Renal pelvis (tissue), 4 donors: ENCODE results near the gene NFX1. TPM values are rescaled to one million over a fixed set of nuclear protein-coding genes. Genes with fewer than 3 reads are reported as not detected.
"Not testable (repeated sequence)": the region's sequence is repeated elsewhere in the genome, so short reads cannot be mapped to it uniquely, and the experiment has no call there.

Source experiments
- DNase-seq: peaks from one replicate; pipeline ENCODE4 v3.0.0-alpha.2; 2013
- polyA plus RNA-seq, 3 donors: library from polyadenylated mRNA; unstranded; fragments of 120-200 nt; gene quantifications; one replicate each; pipeline ENCODE4 v1.2.1, GENCODE V29; 2013; ENCODE audit not compliant: insufficient read length in 3 of 3

NFX1 gene
- polyA plus RNA-seq, 3 donors: 28.2 to 40.2 (median 38.9) TPM

DNA sequence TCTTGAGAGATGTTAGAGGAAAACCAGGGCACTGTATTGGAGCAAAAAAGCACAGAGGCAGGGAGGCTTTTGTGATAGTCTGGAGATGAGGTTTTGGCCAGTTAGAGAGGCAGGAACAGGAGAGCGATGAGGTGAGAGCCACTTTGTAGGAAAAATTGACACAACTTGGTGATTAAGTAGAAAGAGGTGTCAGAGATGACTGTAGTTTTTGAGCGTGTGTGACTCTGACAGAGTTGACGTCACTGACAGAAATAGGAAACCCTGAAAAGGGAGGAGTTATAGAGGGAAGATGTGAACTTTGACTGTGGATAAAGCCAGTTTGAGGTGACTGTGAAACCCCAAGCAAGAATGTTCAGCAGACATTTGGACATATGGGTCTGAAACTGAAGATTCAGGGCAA, 15.7 kb downstream of the NFX1 start:
- DNase-seq: no peak

DNA sequence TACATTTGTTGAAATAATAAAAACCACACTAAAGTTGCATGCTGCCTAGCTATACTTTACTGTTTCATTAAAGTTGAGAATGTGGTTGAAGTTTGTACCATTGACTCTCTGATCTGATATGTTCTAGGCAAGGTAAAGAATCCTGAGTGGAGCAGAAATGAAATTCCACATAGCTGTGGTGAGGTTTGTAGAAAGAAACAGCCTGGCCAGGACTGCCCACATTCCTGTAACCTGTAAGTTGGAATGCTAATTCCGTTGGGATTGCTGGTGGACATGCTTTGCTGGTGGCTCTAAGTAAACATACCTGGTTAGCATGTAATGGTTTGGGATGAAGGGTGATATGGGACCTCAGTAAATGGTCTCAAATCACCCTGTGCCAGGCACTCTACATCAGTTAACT, 16.8 kb downstream of the NFX1 start:
- DNase-seq: no peak

DNA sequence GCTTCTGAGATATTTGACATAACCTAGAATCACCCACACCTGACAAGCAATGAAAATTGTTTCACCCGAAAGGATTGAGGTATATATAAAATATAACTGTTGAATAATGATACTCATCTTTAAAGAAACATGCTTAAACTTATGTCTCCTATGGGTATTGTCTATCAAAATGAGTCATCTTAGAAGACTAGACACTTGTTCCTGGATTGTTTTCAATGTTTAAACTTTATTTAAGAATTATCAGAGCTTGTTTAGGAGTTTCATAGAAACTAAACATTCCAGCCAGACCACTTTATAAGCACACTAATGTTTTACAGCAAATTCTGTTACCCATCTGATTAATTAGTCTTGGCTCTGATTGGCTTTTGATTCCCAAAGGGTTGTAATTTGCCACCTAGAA, 19.6 kb downstream of the NFX1 start:
- no peak for DNase-seq

DNA sequence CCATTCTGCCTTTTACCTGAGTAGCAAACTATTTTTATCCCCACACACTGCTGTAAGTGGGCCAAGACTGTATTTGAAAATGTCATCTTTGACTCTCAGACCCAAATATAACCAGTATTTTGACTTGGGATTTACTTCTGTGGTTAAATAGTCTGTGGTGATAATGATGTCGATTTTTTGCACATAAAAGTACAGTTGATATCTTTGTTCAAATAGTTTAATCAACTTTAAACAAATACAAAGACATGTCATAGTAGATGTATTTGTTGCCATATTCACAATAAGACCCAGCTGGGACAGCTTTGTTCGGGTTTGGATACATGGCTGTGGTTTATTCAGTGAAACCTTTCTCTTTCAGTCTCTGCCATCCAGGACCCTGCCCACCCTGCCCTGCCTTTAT, 20.4 kb downstream of the NFX1 start:
- DNase-seq: no peak

DNA sequence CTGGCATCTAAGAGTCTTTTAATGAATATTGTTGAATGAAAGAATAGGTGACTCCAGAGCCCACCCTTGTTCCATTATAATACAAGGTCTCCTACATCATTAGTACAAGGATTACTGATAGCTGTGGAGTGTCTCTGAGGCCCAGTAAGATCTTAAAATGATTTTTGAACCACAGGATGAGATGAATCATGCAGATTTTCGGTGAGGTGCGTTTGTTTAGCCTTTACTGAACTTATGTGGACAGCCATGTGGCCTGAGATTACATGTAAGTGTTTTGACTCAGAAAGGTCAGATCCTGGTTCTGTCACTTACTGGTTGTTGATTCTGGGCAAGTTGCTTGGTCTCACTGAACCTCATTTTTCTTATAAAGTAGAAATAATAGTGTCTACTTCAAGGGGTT, 21.6 kb downstream of the NFX1 start:
- DNase-seq: no peak

DNA sequence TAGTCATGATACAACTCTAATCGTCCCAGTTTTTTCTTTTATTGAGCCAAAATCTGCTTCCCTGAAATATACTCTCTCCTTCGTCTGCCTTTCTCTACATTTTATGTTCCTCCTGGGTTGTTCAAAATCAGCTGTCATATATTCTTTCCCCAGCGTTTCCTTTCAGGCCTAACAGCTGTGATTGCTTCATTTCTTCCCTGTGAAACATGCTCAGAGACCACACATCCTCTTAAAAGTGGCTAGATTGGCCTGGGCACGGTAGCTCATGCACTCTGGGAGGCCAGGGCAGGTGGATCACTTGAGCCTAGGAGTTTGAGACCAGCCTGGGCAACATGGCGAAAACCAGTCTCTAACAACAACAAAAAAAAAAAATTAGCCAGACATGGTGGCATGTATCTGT, 25.1 kb downstream of the NFX1 start:
- no peak for DNase-seq

DNA sequence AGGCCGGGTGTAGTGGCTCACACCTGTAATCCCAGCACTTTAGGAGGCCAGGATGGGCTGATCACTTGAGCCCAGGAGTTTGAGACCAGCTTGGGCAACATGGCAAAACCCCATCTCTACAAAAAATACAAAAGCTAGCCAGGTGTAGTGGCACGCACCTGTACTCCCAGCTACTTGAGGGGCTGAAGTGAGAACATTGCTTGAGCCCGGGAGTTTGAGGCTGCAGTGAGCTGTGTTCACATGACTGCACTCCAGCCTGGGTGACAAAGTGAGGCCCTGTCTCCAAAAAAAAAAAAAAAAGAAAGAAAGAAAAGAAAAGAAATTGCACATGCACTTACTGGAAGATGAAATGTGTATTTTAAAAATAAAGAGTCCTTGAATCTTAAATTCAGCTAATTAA, 26.8 kb downstream of the NFX1 start:
- not testable (repeated sequence) for DNase-seq

DNA sequence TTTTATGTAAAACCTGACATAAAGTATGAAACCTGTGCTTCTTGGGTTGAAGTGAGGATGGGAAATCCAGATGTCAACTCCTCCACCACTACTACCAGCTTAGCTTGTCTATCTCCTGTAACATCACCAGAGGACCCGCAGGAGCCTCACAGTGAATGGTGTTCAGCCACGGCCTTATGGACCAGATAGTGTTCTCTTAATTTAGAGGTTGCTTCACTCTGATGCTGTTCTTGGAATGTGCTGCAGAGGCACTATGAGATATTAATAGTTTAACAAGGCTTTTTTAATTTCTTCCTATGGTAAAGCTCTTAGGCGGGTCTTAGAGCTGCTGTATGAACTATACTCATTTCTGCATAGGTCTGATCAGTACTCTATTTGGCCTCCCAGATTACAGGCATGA, 27.9 kb downstream of the NFX1 start:
- DNase-seq: no peak

DNA sequence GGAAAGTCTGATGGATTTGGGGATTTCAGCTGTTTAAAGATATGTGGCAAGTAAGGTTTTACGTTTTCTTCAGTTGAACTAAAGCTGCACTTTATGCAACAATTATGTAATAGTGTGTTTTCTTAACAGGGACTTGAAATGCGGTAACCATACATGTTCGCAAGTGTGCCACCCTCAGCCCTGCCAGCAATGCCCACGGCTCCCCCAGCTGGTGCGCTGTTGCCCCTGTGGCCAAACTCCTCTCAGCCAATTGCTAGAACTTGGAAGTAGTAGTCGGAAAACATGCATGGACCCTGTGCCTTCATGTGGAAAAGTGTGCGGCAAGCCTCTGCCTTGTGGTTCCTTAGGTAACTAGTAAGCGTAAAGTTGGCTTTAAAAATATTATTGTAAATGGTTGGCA, 28.5 kb downstream of the NFX1 start:
- no peak for DNase-seq

DNA sequence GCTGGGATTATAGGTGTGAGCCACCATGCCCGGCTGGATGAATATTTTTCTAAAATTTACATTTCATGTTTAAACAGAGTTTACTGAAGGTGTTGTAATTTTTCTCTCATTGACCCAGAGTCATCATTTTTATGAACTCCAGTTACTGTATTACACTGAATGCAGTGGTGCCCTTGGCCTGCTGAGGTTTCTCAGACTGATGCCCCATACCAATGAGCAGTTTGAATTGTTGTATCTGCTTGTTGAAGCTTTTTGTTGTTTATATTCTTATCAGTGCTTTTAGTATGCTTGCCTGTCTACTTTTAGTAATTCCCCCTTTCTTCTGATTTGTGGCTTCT, 29.9 kb downstream of the NFX1 start:
- no peak for DNase-seq

DNA sequence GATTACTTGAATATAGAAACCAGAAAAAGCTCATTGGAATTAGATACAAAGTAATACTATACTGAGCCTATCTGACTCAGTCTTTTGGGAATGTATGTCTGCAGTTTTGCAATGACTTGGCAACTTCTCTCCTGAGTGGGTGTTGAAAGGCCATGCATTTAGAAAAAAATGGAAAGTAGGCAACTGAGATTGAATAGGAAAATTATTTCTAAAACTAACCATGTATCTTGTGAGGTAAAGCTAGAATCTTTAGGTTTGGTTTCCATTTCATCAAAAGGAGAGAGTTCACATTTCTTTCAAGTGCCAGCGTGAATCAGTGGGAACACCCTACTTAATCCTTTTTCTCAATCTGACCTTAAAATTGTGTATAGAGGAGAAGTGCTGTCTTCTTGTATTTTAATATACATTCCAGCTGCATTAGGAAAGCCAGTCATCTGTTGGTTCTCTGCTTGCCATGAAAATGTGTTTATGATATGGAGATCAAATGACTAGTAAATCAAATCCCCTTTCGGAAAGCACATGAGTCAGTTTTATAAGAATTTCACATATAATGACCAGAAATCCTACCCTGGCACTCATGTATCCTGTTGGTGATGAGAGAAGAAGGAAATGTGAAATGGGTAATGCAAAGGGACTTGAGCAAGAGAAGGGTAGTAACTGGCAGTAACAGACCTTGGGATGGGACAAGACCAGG, 30.4 kb downstream of the NFX1 start:
- DNase-seq: no peak

DNA sequence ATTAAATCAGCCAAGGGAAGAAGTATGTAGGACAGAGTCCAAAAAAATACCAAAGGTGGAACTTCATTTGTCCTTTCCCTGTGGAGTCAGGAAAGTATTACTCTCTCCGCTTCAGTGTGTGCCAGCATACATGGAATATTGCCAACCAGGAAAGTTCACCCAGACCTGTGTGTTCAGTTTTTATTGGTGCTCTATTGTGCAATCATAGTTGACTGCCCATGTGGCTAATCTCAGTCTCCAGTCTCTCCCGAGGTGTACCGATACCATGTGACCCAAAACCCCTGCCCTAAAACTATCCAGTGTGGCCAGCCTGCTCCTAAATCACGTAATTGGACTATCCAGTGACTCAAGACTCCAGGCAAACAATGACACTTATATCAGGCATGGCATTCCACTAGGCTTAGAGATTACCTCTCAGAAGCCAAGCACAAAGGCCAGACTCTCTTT, 38.8 kb downstream of the NFX1 start:
- DNase-seq: peak; percentile 31

DNA sequence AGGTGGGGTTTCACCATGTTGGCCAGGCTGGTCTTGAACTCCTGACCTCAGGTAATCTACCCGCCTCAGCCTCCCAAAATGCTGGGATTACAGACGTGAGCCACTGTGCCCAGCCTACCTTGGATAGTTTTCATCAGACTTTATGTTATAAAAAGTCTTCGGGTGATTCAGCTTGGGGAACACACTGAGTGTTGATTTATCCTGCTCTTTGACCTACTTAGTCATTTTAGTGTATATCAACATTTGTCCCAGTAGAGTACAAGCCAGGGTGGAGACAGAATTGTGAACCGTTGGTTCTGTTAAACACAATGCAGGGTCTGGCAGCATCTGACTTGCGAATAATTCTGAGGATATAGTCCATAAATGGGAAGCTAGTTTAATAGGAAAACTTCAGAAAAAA, 39.7 kb downstream of the NFX1 start:
- no peak for DNase-seq

DNA sequence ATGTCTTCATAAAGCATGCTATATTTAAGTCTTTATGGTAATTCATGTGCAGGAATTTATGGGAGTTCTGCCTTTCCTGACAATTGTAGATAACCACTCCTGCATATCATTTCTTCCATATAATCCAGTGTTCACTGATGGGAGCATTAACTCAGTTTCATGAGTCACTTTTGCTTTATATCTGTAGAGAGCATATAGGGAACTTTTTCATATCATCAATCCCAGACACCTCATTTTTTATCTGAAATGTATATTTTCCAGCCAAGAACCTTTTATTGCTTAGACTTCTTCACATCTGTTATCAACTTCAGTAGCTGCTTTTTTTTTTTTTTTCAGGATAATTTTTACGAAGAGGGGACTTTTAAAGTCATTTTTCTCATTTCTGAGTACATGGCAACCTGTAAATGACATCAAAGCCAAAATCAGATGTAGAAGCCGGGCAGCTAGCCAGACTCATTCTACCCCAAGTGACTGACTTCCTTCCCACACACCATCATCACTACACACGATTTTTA, 41.1 kb downstream of the NFX1 start:
- DNase-seq: no peak

DNA sequence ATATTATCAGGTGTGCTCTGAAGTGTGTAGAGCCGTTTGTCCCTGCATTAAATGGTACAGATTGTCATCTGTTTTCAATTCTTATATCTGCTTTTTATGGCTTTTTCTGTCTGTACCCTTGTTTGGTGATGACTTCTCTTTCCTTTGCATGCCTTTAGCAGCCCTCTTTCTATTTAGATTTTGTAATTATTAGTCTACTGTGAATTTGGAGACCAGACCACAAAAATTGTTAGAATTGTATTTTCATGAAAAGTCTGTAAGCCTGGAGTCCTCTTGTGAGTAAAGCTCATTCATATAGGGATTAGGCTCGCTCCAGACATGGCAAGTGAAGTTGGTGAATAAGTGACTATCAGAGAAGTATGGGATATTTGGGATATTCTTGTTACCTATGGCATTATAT, 41.7 kb downstream of the NFX1 start:
- DNase-seq: no peak

DNA sequence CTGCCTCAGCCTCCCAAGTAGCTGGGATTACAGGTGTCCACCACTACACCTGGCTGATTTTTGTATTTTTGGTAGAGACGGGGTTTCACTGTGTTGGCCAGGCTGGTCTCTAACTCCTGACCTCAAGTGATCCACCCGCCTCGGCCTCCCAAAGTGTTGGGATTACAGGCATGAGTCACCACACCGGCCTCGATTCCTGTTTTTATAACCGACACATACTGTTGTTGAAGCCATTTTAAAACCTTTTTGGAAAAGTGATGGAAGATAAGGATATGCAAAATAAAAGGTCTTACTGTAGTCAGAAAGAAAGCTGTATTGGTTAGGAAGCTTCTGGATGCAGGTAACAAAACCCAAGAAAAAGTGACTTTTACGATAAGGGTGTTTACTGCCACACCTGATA, 42.6 kb downstream of the NFX1 start:
- not testable (repeated sequence) for DNase-seq

DNA sequence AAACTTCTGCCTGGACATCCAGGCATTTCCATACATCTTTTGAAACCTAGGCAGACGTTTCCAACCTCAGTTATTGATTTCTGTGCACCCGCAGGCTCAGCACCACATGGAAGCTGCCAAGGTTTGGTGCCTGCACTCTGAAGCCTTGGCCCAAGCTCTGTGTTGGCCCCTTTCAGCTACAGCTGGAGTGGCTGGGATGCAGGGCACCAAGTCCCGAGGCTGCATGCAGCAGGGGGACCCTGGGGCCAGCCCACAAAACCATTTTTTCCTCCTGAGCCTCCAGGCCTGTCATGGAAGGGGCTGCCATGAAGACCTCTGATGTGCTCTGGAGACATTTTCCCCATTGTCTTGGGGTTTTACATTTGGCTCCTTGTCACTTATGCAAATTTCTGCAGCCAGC, 49.9 kb downstream of the NFX1 start:
- DNase-seq: no peak

DNA sequence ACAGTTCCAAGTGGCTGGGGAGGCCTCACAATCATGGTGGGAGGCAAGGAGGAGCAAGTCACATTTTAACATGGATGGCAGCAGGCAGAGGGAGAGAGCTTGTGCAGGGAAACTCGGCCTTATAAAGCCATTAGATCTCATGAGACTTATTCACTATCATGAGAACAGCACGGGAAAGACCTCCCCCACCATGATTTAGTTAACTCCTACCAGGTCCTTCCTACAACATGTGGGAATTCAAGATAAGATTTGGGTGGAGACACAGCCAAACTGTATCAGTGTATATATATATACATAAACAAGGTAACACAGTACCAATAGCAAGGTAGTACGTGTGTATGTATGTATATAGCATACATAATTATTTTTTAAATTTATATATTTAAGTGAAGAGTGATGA, 50.9 kb downstream of the NFX1 start:
- no peak for DNase-seq

DNA sequence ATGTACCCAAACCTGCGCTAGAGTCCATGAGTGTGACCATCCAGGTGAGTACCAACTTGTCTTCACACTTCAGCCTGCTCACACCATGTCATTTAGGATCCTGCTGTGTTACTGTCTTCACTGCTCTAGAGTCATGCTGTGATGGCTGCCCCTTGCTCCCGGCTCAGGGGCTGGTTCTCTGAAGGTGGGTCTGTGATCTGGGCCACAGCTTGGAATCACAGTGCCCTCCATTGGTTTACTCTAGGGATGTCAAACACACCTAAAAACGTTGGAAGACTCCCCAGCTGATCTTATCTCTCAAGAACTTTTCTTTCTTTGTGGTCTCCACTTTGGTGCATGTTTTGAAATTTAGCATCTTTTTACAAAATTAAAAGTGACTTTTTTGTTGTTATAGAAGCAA, 53.8 kb downstream of the NFX1 start:
- no peak for DNase-seq

DNA sequence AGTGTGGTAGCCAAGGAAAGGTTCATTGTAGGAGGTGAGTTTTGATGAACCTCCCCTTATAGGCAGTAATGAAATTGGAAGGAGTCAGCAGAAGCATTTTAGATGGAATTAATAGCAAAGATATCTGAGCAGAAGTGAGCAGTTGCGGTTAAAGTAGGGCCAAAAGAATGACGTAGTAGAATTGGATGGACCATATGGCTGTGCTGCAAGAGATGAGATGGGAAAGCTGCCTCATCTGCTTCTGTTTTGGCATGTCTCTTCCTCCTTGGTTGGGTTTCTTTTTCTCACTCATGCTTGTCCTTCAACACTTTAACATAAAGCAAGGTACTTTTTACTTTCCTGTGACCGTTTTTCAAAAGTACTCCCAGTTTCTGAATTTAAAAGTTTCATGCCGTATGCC, 56.2 kb downstream of the NFX1 start:
- DNase-seq: no peak

DNA sequence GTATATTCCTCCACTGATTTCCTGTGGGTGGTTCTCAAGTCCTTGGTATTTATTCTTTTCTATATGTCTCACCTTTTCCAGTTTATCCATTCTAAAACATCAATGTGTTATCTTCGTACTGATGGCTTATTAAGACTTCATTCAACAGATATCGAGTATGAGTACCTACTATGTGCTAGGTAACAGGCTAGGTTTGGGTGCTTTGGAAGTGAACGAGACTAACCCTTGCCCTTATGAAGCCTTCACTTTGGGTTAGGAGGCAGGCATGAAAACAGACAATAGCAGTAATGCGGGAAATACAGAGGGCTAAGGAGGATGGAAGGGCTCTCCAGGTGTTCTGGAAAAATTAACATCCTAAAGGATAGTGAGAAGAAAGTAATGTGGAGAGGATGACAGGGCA, 58.7 kb downstream of the NFX1 start:
- DNase-seq: no peak

DNA sequence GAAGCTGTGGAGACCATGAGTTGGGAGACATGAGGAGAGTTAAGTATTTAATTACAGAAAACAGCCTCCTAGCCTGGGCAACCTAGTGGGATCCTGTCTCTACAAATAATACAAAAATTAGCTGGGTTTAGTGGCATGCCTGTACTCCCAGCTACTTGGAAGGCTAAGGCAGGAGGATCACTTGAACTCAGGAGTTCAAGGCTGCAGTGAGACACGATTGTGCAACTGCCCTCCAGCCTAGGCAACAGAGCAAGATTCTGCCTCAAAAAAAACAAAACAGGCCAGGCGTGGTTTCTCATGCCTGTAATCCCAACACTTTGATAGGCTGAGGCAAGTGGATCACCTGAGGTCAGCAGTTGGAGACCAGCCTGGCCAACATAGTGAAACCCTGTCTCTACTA, 59.4 kb downstream of the NFX1 start:
- DNase-seq: no peak

DNA sequence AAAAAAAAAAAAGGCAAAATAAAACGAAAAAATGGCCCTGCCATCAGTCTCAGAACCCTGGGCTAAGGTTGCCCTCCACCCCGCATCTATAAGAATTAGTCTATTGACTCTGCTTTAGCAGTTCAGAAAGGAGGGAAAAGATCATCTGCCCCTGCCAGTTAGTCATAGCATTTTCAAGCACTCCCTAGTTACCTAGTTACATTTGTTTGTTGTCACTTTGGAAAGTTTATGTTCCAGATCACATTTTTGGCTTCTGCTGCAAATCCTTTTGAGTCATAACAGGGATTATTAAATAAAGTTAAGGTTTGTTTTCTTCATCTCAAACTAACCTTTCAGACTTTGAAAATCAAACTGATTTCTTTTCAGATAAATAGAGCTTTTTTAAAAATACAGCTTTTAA, 60.0 kb downstream of the NFX1 start:
- DNase-seq: peak; percentile 4

DNA sequence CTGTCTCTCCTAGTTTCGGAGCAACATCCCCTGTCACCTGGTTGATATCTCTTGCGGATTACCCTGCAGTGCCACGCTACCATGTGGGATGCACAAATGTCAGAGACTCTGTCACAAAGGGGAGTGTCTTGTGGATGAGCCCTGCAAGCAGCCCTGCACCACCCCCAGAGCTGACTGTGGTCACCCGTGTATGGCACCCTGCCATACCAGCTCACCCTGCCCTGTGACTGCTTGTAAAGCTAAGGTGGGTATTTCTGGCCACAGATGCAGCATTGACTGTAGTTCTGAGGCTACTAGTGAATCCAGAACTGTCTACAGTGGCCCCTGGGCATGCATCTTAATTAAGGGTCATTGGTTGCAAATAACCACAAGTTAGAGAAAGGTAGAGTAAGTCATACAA, 61.2 kb downstream of the NFX1 start:
- DNase-seq: no peak
